Measurements from ENCODE around the gene SERPINI2.

SERPINI2 gene

GRCh38 chr3:167406876-167407492 is 66.9 kb downstream of the SERPINI2 start:
- DNase-seq (ENCODE audit: low spot score) = peak; percentile 7
- TF ChIP-seq, protein P1, sequence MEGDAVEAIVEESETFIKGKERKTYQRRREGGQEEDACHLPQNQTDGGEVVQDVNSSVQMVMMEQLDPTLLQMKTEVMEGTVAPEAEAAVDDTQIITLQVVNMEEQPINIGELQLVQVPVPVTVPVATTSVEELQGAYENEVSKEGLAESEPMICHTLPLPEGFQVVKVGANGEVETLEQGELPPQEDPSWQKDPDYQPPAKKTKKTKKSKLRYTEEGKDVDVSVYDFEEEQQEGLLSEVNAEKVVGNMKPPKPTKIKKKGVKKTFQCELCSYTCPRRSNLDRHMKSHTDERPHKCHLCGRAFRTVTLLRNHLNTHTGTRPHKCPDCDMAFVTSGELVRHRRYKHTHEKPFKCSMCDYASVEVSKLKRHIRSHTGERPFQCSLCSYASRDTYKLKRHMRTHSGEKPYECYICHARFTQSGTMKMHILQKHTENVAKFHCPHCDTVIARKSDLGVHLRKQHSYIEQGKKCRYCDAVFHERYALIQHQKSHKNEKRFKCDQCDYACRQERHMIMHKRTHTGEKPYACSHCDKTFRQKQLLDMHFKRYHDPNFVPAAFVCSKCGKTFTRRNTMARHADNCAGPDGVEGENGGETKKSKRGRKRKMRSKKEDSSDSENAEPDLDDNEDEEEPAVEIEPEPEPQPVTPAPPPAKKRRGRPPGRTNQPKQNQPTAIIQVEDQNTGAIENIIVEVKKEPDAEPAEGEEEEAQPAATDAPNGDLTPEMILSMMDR (IDR thresholded peaks at IDR 0.05; ENCODE audit: extremely low read depth, missing control alignments) = peak; percentile 8

DNA sequence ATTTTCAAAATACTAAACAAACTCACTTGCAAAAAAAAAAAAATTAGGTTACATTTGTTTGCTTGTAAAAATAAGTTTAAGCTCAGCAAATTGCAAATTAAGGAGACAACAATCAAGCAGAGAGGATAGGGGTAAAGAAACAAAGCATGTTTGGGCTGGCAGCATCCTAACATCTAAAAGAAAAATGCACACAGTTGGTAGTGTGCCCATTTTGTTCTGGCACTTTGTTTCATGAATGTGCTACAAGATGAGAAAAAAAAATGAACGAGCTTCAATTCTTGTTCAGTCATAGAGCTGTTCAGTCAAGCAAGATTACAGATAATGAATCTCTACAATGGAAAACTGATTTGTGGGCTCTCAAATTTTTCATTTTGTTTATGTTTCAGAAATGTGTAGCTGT is 76.0 kb downstream of the SERPINI2 start:
- TF ChIP-seq, protein P1 (IDR thresholded peaks at IDR 0.05; ENCODE audit: extremely low read depth, missing control alignments) = no peak
- DNase-seq (ENCODE audit: low spot score) = no peak

- TF ChIP-seq, protein P1 (IDR thresholded peaks at IDR 0.05; ENCODE audit: extremely low read depth, missing control alignments) = no peak
- DNase-seq (ENCODE audit: low spot score) = no peak
These were observed 77.8 kb downstream of the SERPINI2 start for GRCh38 chr3:167396075-167396474.

GRCh38 chr3:167394003-167394402 is 79.8 kb downstream of the SERPINI2 start:
- TF ChIP-seq, protein P1 (IDR thresholded peaks at IDR 0.05; ENCODE audit: extremely low read depth, missing control alignments) = no peak
- no peak for DNase-seq (ENCODE audit: low spot score)
